Uterus (tissue), 2 donors: ENCODE results near the gene IGF2BP2.

Experiments used
- POLR2A ChIP-seq, 2 donors: fragments of 450-650 bp; IDR thresholded peaks; one replicate each; pipeline ENCODE4 v1.6.1; 2016; ENCODE audit warnings: antibody characterized with exemption in 2 of 2, mild to moderate bottlenecking in 1 of 2, moderate library complexity in 1 of 2
- TF ChIP-seq, protein P1 (sequence below), 4 experiments: fragments of 200-600 bp in 2 of 4; fragments of 450-650 bp in 2 of 4; sonication (generic) in 2 of 4; IDR thresholded peaks; one replicate each; pipeline ENCODE4 v1.5.1; 2016 to 2019; ENCODE audit warnings: antibody characterized with exemption in 4 of 4, mild to moderate bottlenecking in 2 of 4, moderate library complexity in 1 of 4

DNA sequence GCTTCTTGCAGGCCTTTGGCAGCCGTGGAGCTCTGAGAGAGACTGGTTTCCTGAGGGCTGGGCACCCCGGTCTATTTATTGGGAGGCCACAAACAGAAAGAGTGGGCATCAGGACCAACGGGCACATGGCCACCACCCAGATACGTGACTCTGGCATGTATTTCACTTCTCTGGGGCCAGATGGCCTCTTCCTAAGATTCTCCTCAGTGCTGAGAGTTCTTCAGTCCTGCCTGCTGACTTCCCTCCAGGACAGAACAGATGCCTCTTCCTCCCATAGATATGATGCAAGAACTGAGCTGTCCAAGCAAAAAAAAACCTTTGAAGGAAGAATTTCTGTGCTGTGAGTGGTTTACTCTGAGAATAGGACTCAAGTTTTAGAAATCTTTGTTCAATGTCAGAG is 107.7 kb downstream of the IGF2BP2 start:
- no peak for TF ChIP-seq POLR2A (IDR thresholded peaks at IDR 0.05)
- TF ChIP-seq, protein P1, sequence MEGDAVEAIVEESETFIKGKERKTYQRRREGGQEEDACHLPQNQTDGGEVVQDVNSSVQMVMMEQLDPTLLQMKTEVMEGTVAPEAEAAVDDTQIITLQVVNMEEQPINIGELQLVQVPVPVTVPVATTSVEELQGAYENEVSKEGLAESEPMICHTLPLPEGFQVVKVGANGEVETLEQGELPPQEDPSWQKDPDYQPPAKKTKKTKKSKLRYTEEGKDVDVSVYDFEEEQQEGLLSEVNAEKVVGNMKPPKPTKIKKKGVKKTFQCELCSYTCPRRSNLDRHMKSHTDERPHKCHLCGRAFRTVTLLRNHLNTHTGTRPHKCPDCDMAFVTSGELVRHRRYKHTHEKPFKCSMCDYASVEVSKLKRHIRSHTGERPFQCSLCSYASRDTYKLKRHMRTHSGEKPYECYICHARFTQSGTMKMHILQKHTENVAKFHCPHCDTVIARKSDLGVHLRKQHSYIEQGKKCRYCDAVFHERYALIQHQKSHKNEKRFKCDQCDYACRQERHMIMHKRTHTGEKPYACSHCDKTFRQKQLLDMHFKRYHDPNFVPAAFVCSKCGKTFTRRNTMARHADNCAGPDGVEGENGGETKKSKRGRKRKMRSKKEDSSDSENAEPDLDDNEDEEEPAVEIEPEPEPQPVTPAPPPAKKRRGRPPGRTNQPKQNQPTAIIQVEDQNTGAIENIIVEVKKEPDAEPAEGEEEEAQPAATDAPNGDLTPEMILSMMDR (IDR thresholded peaks at IDR 0.05) = no peak
